IMR-90 (cell line): ENCODE results near the gene LRRFIP1. TPM values are rescaled to one million over a fixed set of nuclear protein-coding genes. Genes with fewer than 3 reads are reported as not detected.

Source experiments
- ATAC-seq: fragments of 200-7000 bp; cut with Tn5 transposase; 2 replicates; pipeline ENCODE4 v1.9.1; 2020; ENCODE audit warnings: low read depth, mild to moderate bottlenecking, moderate library complexity
- BruUV-seq: library from RNA; stranded (reverse); fragments of 400-500 nt; replicated peaks from 2 replicates; lab custom pipeline; 2021; lab: Mats Ljungman, UMichigan
- CTCF ChIA-PET: fragments of 300-600 bp; formaldehyde crosslinking; extraction: SDS; loops from one replicate; lab custom pipeline; 2021; ENCODE audit warnings: antibody characterized with exemption; lab: Yijun Ruan, JAX
- POLR2A ChIA-PET: fragments of 300-600 bp; sonication (Branson Sonifier 250); formaldehyde crosslinking; loops from one replicate; lab custom pipeline; 2022; ENCODE audit warnings: antibody characterized with exemption; ENCODE audit not compliant: unreplicated experiment; lab: Charles Lee
- DNase-seq: peaks from one replicate; pipeline ENCODE4 v3.0.0; 2013
- H2AFZ ChIP-seq: replicated peaks from 2 replicates; pipeline ENCODE3; 2013; ENCODE audit warnings: low read length, mild to moderate bottlenecking; ENCODE audit not compliant: poor library complexity
- H2AK5ac ChIP-seq: 2 replicates; pipeline ENCODE4 v1.6.1; 2013; ENCODE audit warnings: low read depth, low read length, inconsistent platforms
- H2AK9ac ChIP-seq: replicated peaks from 2 replicates; pipeline ENCODE3; 2013; ENCODE audit warnings: mild to moderate bottlenecking, low read depth, low read length, moderate library complexity; ENCODE audit not compliant: poor library complexity
- H2BK120ac ChIP-seq: 2 replicates; pipeline ENCODE4 v1.6.1; 2013; ENCODE audit warnings: low read depth, low read length, inconsistent platforms
- H2BK15ac ChIP-seq: 3 replicates; pipeline ENCODE4 v1.6.1; 2013; ENCODE audit warnings: low read depth, low read length, inconsistent platforms
- H2BK20ac ChIP-seq: 2 replicates; pipeline ENCODE4 v1.6.1; 2013; ENCODE audit warnings: low read depth, mild to moderate bottlenecking, inconsistent platforms, low read length, moderate library complexity
- H2BK5ac ChIP-seq: 2 replicates; pipeline ENCODE4 v1.6.1; 2013; ENCODE audit warnings: mild to moderate bottlenecking, low read depth, low read length, inconsistent platforms; ENCODE audit not compliant: poor library complexity, severe bottlenecking
- H3K14ac ChIP-seq: replicated peaks from 2 replicates; pipeline ENCODE4 v1.6.1; 2013; ENCODE audit warnings: low read depth, low read length, inconsistent platforms
- H3K18ac ChIP-seq: 2 replicates; pipeline ENCODE4 v1.6.1; 2013; ENCODE audit warnings: low read depth, low read length, control low read depth
- H3K23ac ChIP-seq: 2 replicates; pipeline ENCODE4 v1.6.1; 2013; ENCODE audit warnings: low read depth, low read length, inconsistent platforms
- H3K27ac ChIP-seq: 2 replicates; pipeline ENCODE4 v1.5.1; 2013; ENCODE audit warnings: mild to moderate bottlenecking, control low read depth, low read length; ENCODE audit not compliant: insufficient read depth
- H3K27me3 ChIP-seq: 2 replicates; pipeline ENCODE4 v1.6.1; 2013; ENCODE audit warnings: low read length; ENCODE audit not compliant: control insufficient read depth, insufficient read depth
- H3K36me3 ChIP-seq: 2 replicates; pipeline ENCODE4 v1.6.1; 2013; ENCODE audit warnings: low read length, mixed read lengths; ENCODE audit not compliant: control insufficient read depth, insufficient read depth
- H3K4ac ChIP-seq: 2 replicates; pipeline ENCODE4 v1.6.1; 2013; ENCODE audit warnings: low read depth, low read length, inconsistent platforms
- H3K4me1 ChIP-seq: 2 replicates; pipeline ENCODE4 v1.6.1; 2013; ENCODE audit warnings: low read length, mixed read lengths; ENCODE audit not compliant: control insufficient read depth, insufficient read depth
- H3K4me2 ChIP-seq: 2 replicates; pipeline ENCODE4 v1.6.1; 2013; ENCODE audit warnings: low read depth, mild to moderate bottlenecking, control low read depth, low read length, moderate library complexity
- H3K4me3 ChIP-seq: 2 replicates; pipeline ENCODE4 v1.5.1; 2013; ENCODE audit warnings: low read depth, mild to moderate bottlenecking, control low read depth, low read length, moderate library complexity; ENCODE audit not compliant: insufficient read depth
- H3K56ac ChIP-seq: 2 replicates; pipeline ENCODE4 v1.6.1; 2013; ENCODE audit warnings: low read length, inconsistent platforms; ENCODE audit not compliant: insufficient read depth; ENCODE audit errors: extremely low read depth
- H3K79me1 ChIP-seq, 2 experiments: 2 replicates each; pipeline ENCODE4 v1.6.1; 2013; ENCODE audit warnings: low read length in 2 of 2, inconsistent platforms in 1 of 2, low read depth in 1 of 2
- H3K9ac ChIP-seq: 2 replicates; pipeline ENCODE4 v1.6.1; 2013; ENCODE audit warnings: low read depth, low read length, control low read depth
- H3K9me1 ChIP-seq: 2 replicates; pipeline ENCODE4 v1.6.1; 2013; ENCODE audit warnings: low read length, inconsistent platforms; ENCODE audit not compliant: insufficient read depth
- H3K9me3 ChIP-seq: 2 replicates; pipeline ENCODE4 v1.6.1; 2013; ENCODE audit warnings: low read length; ENCODE audit not compliant: control insufficient read depth, insufficient read depth
- H4K20me1 ChIP-seq: 2 replicates; pipeline ENCODE4 v1.6.1; 2013; ENCODE audit warnings: low read length, inconsistent platforms; ENCODE audit not compliant: insufficient read depth
- H4K5ac ChIP-seq: 2 replicates; pipeline ENCODE4 v1.6.1; 2013; ENCODE audit warnings: mild to moderate bottlenecking, low read depth, low read length, control low read depth
- H4K8ac ChIP-seq, 2 experiments: 2 replicates each; pipeline ENCODE4 v1.6.1; 2013; ENCODE audit warnings: low read depth in 2 of 2, low read length in 2 of 2, control low read depth in 1 of 2, inconsistent platforms in 1 of 2
- H4K91ac ChIP-seq: 2 replicates; pipeline ENCODE4 v1.6.1; 2013; ENCODE audit warnings: low read depth, low read length, inconsistent platforms; ENCODE audit not compliant: insufficient read depth
- BHLHE40 ChIP-seq: fragments of 150-350 bp; IDR thresholded peaks from 2 replicates; pipeline ENCODE4 v1.6.1; 2016; ENCODE audit warnings: mild to moderate bottlenecking, low read depth, low read length
- CEBPB ChIP-seq: IDR thresholded peaks from 2 replicates; pipeline ENCODE4 v1.6.1; 2012; ENCODE audit warnings: low read depth, low read length, improper control_type of control experiment
- CHD1 ChIP-seq: IDR thresholded peaks from 2 replicates; pipeline ENCODE4 v1.6.1; 2012; ENCODE audit warnings: low read depth, low read length, improper control_type of control experiment
- FOS ChIP-seq: fragments of 150-350 bp; IDR thresholded peaks from 2 replicates; pipeline ENCODE4 v1.6.1; 2016; ENCODE audit warnings: low read depth, low read length
- MAFK ChIP-seq: IDR thresholded peaks from 2 replicates; pipeline ENCODE4 v1.6.1; 2012; ENCODE audit warnings: low read depth, low read length, improper control_type of control experiment
- MAZ ChIP-seq: IDR thresholded peaks from 2 replicates; pipeline ENCODE4 v1.6.1; 2012; ENCODE audit warnings: low read depth, mild to moderate bottlenecking, low read length, improper control_type of control experiment, moderate library complexity, borderline replicate concordance
- MXI1 ChIP-seq: IDR thresholded peaks from 2 replicates; pipeline ENCODE4 v1.6.1; 2012; ENCODE audit warnings: low read depth, mild to moderate bottlenecking, low read length, moderate library complexity, borderline replicate concordance
- NFE2L2 ChIP-seq: fragments of 150-350 bp; IDR thresholded peaks from 2 replicates; pipeline ENCODE4 v1.6.1; 2016; ENCODE audit warnings: low read depth, mild to moderate bottlenecking, low read length
- POLR2A ChIP-seq: IDR thresholded peaks from 2 replicates; pipeline ENCODE4 v1.6.1; 2012; ENCODE audit warnings: mild to moderate bottlenecking, low read depth, low read length
- RAD21 ChIP-seq: IDR thresholded peaks from 2 replicates; pipeline ENCODE4 v1.6.1; 2012; ENCODE audit warnings: low read length, improper control_type of control experiment
- RCOR1 ChIP-seq: IDR thresholded peaks from 2 replicates; pipeline ENCODE4 v1.6.1; 2012; ENCODE audit warnings: mild to moderate bottlenecking, low read length, improper control_type of control experiment; ENCODE audit not compliant: insufficient replicate concordance
- RFX5 ChIP-seq: IDR thresholded peaks from 2 replicates; pipeline ENCODE4 v1.8.0; 2012; ENCODE audit warnings: low read depth, mild to moderate bottlenecking, low read length, moderate library complexity
- SMC3 ChIP-seq: fragments of 150-350 bp; IDR thresholded peaks from 2 replicates; pipeline ENCODE4 v1.6.1; 2016; ENCODE audit warnings: low read depth, mild to moderate bottlenecking, antibody characterized with exemption, low read length, moderate library complexity
- WGBS, 2 experiments: methylation state at CpG; one replicate each; pipeline versions ENCODE4 v1.1.5 to v1.1.7; 2013; ENCODE audit warnings: missing lambda C conversion rate in 2 of 2; ENCODE audit not compliant: insufficient read length in 1 of 2; ENCODE audit errors: extremely low coverage in 2 of 2; 5-methylcytosine and 5-hydroxymethylcytosine counted together
- dilution Hi-C: fragments of 300-500 bp; cut with HindIII; formaldehyde crosslinking; loops from one replicate; pipeline ENCODE4 v1.14.3; 2018; ENCODE audit warnings: low sequenced_read_pairs; ENCODE audit not compliant: unreplicated experiment
- in situ Hi-C: fragments of 300-500 bp; cut with MboI; formaldehyde crosslinking; loops from 3 replicates; pipeline ENCODE4 v1.14.3; 2019; ENCODE audit warnings: low sequenced_read_pairs, inconsistent platforms, mixed read lengths
- intact Hi-C: fragments of 100-400 bp; cut with micrococcal nuclease; formaldehyde crosslinking; loops from 2 replicates; pipeline ENCODE4 v1.10.0; 2022
- polyA plus RNA-seq, 3 experiments: library from polyadenylated mRNA; depleted of rRNA; stranded (reverse); fragments of >200 nt; gene quantifications; 2 replicates each; pipeline ENCODE4 v1.2.3, GENCODE V29; 2012; ENCODE audit warnings: low replicate concordance in 1 of 3
- total RNA-seq: library from RNA; depleted of rRNA; stranded (reverse); fragments of >200 nt; gene quantifications from 2 replicates; pipeline ENCODE4 v1.2.3, GENCODE V29; 2012
- TF ChIP-seq, protein P1 (sequence below): fragments of 150-350 bp; IDR thresholded peaks from 2 replicates; pipeline ENCODE4 v1.6.1; 2017; ENCODE audit warnings: mild to moderate bottlenecking, antibody characterized with exemption, low read length, low read depth
- TF ChIP-seq, protein P2 (sequence below): fragments of 150-350 bp; IDR thresholded peaks from 2 replicates; pipeline ENCODE4 v1.6.1; 2016; ENCODE audit warnings: low read depth, mild to moderate bottlenecking, low read length, moderate library complexity, borderline replicate concordance
- TF ChIP-seq, protein P3 (sequence below): conservative IDR thresholded peaks from 2 replicates; pipeline ENCODE4 v1.5.1; 2012; ENCODE audit warnings: mild to moderate bottlenecking, low read depth, low read length, improper control_type of control experiment

LRRFIP1 gene
- total and polyA plus RNA-seq, 2 of the 4 experiments (the other 2 are of a cell fraction) = 52.2 to 54.4 TPM

DNA sequence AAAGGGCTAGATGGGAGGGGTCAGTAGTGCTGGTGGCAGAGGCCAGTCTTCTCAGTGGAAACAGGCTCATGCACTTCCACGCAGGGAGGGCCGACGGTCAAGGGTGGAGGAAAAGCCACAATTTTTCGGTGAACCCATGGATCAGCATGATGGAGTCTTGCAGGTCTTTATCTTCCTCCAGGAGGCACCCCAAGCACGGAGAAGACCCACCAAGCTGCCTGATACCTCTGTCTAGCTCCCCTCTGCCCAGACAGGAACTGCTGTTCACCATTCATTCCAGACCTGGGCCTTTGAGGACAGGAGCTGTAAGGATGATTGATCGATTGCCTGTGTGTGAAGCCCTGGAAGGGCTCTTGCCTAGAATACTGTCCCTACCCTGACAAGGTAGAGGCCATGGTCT is 2.8 kb upstream of the LRRFIP1 start:
- dilution Hi-C loops = no loop called here
- H3K27ac ChIP-seq = no peak overlapping the region
- no peak overlapping the region for H2AFZ ChIP-seq
- H3K14ac ChIP-seq = no peak overlapping the region
- H2BK20ac ChIP-seq = no peak overlapping the region
- H4K8ac ChIP-seq = no peak overlapping the region
- DNase-seq (no peak), ATAC-seq (no peak)
- no peak overlapping the region for H2BK120ac ChIP-seq
- H3K27me3 ChIP-seq = no peaks in the 10 kb centered on the region
- no peak overlapping the region for H4K91ac ChIP-seq
- H3K56ac ChIP-seq = no peak overlapping the region
- in situ Hi-C loops = no loop called here
- H2BK15ac ChIP-seq = no peak overlapping the region
- WGBS, 2 experiments = 95% methylated on average over 4 of the region's 6 CpGs; no CpG with 5 or more reads in 1 of the 2 experiments
- peaks cover 7% of the 10 kb centered on the region for H3K4me1 ChIP-seq
- H2AK9ac ChIP-seq = no peak overlapping the region
- no peak overlapping the region for H3K23ac ChIP-seq
- peaks cover 9 to 27% of the 10 kb centered on the region in 2 experiments; a peak in 3 of 4 replicates for H3K79me1 ChIP-seq
- no peaks in the 10 kb centered on the region for H3K36me3 ChIP-seq
- H3K18ac ChIP-seq = no peak overlapping the region
- no TSS peak for BruUV-seq
- no peak overlapping the region for H3K9ac ChIP-seq
- no peak overlapping the region for H3K4me3 ChIP-seq
- H3K9me1 ChIP-seq = peaks cover 5% of the 10 kb centered on the region
- CTCF ChIA-PET = no interaction called here
- POLR2A ChIA-PET = no interaction called here
- peaks cover under 1% of the 10 kb centered on the region; the same call in 1 of the 2 replicates for H4K20me1 ChIP-seq
- H3K4ac ChIP-seq = no peak overlapping the region
- H4K5ac ChIP-seq = no peak overlapping the region
- no peaks in the 10 kb centered on the region for H3K9me3 ChIP-seq
- H2AK5ac ChIP-seq = peak overlapping the region; percentile 16; the same call in 1 of the 2 replicates
- intact Hi-C loops = no loop called here
- TF ChIP-seq FOS = no peak
- no peak for TF ChIP-seq NFE2L2
- no peak for TF ChIP-seq POLR2A
- no peak for TF ChIP-seq MXI1
- TF ChIP-seq RCOR1 = no peak
- TF ChIP-seq, protein P1, sequence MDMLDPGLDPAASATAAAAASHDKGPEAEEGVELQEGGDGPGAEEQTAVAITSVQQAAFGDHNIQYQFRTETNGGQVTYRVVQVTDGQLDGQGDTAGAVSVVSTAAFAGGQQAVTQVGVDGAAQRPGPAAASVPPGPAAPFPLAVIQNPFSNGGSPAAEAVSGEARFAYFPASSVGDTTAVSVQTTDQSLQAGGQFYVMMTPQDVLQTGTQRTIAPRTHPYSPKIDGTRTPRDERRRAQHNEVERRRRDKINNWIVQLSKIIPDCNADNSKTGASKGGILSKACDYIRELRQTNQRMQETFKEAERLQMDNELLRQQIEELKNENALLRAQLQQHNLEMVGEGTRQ = no peak
- TF ChIP-seq CHD1 = no peak
- no peak for TF ChIP-seq CEBPB
- no peak for TF ChIP-seq BHLHE40
- TF ChIP-seq, protein P2, sequence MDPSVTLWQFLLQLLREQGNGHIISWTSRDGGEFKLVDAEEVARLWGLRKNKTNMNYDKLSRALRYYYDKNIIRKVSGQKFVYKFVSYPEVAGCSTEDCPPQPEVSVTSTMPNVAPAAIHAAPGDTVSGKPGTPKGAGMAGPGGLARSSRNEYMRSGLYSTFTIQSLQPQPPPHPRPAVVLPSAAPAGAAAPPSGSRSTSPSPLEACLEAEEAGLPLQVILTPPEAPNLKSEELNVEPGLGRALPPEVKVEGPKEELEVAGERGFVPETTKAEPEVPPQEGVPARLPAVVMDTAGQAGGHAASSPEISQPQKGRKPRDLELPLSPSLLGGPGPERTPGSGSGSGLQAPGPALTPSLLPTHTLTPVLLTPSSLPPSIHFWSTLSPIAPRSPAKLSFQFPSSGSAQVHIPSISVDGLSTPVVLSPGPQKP = no peak
- TF ChIP-seq MAZ = no peak
- TF ChIP-seq, protein P3, sequence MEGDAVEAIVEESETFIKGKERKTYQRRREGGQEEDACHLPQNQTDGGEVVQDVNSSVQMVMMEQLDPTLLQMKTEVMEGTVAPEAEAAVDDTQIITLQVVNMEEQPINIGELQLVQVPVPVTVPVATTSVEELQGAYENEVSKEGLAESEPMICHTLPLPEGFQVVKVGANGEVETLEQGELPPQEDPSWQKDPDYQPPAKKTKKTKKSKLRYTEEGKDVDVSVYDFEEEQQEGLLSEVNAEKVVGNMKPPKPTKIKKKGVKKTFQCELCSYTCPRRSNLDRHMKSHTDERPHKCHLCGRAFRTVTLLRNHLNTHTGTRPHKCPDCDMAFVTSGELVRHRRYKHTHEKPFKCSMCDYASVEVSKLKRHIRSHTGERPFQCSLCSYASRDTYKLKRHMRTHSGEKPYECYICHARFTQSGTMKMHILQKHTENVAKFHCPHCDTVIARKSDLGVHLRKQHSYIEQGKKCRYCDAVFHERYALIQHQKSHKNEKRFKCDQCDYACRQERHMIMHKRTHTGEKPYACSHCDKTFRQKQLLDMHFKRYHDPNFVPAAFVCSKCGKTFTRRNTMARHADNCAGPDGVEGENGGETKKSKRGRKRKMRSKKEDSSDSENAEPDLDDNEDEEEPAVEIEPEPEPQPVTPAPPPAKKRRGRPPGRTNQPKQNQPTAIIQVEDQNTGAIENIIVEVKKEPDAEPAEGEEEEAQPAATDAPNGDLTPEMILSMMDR = no peak
- no peak for TF ChIP-seq RFX5
- no peak for TF ChIP-seq SMC3
- no peak for TF ChIP-seq MAFK
- TF ChIP-seq RAD21 = no peak
- no peak overlapping the region for H2BK5ac ChIP-seq
- no peak overlapping the region for H3K4me2 ChIP-seq
